IMR-90 (cell line): ENCODE results near the gene TET1. TPM values are rescaled to one million over a fixed set of nuclear protein-coding genes. Genes with fewer than 3 reads are reported as not detected.

Experiments
- ATAC-seq: fragments of 200-7000 bp; cut with Tn5 transposase; 2 replicates; pipeline ENCODE4 v1.9.1; 2020; ENCODE audit warnings: low read depth, mild to moderate bottlenecking, moderate library complexity
- BruUV-seq: library from RNA; stranded (reverse); fragments of 400-500 nt; replicated peaks from 2 replicates; lab custom pipeline; 2021; lab: Mats Ljungman, UMichigan
- CTCF ChIA-PET: fragments of 300-600 bp; formaldehyde crosslinking; extraction: SDS; loops from one replicate; lab custom pipeline; 2021; ENCODE audit warnings: antibody characterized with exemption; lab: Yijun Ruan, JAX
- POLR2A ChIA-PET: fragments of 300-600 bp; sonication (Branson Sonifier 250); formaldehyde crosslinking; loops from one replicate; lab custom pipeline; 2022; ENCODE audit warnings: antibody characterized with exemption; ENCODE audit not compliant: unreplicated experiment; lab: Charles Lee
- DNase-seq: peaks from one replicate; pipeline ENCODE4 v3.0.0; 2013
- H2AFZ ChIP-seq: replicated peaks from 2 replicates; pipeline ENCODE3; 2013; ENCODE audit warnings: low read length, mild to moderate bottlenecking; ENCODE audit not compliant: poor library complexity
- H2AK5ac ChIP-seq: 2 replicates; pipeline ENCODE4 v1.6.1; 2013; ENCODE audit warnings: low read depth, low read length, inconsistent platforms
- H2AK9ac ChIP-seq: replicated peaks from 2 replicates; pipeline ENCODE3; 2013; ENCODE audit warnings: mild to moderate bottlenecking, low read depth, low read length, moderate library complexity; ENCODE audit not compliant: poor library complexity
- H2BK120ac ChIP-seq: 2 replicates; pipeline ENCODE4 v1.6.1; 2013; ENCODE audit warnings: low read depth, low read length, inconsistent platforms
- H2BK15ac ChIP-seq: 3 replicates; pipeline ENCODE4 v1.6.1; 2013; ENCODE audit warnings: low read depth, low read length, inconsistent platforms
- H2BK20ac ChIP-seq: 2 replicates; pipeline ENCODE4 v1.6.1; 2013; ENCODE audit warnings: low read depth, mild to moderate bottlenecking, inconsistent platforms, low read length, moderate library complexity
- H2BK5ac ChIP-seq: 2 replicates; pipeline ENCODE4 v1.6.1; 2013; ENCODE audit warnings: mild to moderate bottlenecking, low read depth, low read length, inconsistent platforms; ENCODE audit not compliant: poor library complexity, severe bottlenecking
- H3K14ac ChIP-seq: replicated peaks from 2 replicates; pipeline ENCODE4 v1.6.1; 2013; ENCODE audit warnings: low read depth, low read length, inconsistent platforms
- H3K18ac ChIP-seq: 2 replicates; pipeline ENCODE4 v1.6.1; 2013; ENCODE audit warnings: low read depth, low read length, control low read depth
- H3K23ac ChIP-seq: 2 replicates; pipeline ENCODE4 v1.6.1; 2013; ENCODE audit warnings: low read depth, low read length, inconsistent platforms
- H3K27ac ChIP-seq: 2 replicates; pipeline ENCODE4 v1.5.1; 2013; ENCODE audit warnings: mild to moderate bottlenecking, control low read depth, low read length; ENCODE audit not compliant: insufficient read depth
- H3K27me3 ChIP-seq: 2 replicates; pipeline ENCODE4 v1.6.1; 2013; ENCODE audit warnings: low read length; ENCODE audit not compliant: control insufficient read depth, insufficient read depth
- H3K36me3 ChIP-seq: 2 replicates; pipeline ENCODE4 v1.6.1; 2013; ENCODE audit warnings: low read length, mixed read lengths; ENCODE audit not compliant: control insufficient read depth, insufficient read depth
- H3K4ac ChIP-seq: 2 replicates; pipeline ENCODE4 v1.6.1; 2013; ENCODE audit warnings: low read depth, low read length, inconsistent platforms
- H3K4me1 ChIP-seq: 2 replicates; pipeline ENCODE4 v1.6.1; 2013; ENCODE audit warnings: low read length, mixed read lengths; ENCODE audit not compliant: control insufficient read depth, insufficient read depth
- H3K4me2 ChIP-seq: 2 replicates; pipeline ENCODE4 v1.6.1; 2013; ENCODE audit warnings: low read depth, mild to moderate bottlenecking, control low read depth, low read length, moderate library complexity
- H3K4me3 ChIP-seq: 2 replicates; pipeline ENCODE4 v1.5.1; 2013; ENCODE audit warnings: low read depth, mild to moderate bottlenecking, control low read depth, low read length, moderate library complexity; ENCODE audit not compliant: insufficient read depth
- H3K56ac ChIP-seq: 2 replicates; pipeline ENCODE4 v1.6.1; 2013; ENCODE audit warnings: low read length, inconsistent platforms; ENCODE audit not compliant: insufficient read depth; ENCODE audit errors: extremely low read depth
- H3K79me1 ChIP-seq, 2 experiments: 2 replicates each; pipeline ENCODE4 v1.6.1; 2013; ENCODE audit warnings: low read length in 2 of 2, inconsistent platforms in 1 of 2, low read depth in 1 of 2
- H3K9ac ChIP-seq: 2 replicates; pipeline ENCODE4 v1.6.1; 2013; ENCODE audit warnings: low read depth, low read length, control low read depth
- H3K9me1 ChIP-seq: 2 replicates; pipeline ENCODE4 v1.6.1; 2013; ENCODE audit warnings: low read length, inconsistent platforms; ENCODE audit not compliant: insufficient read depth
- H3K9me3 ChIP-seq: 2 replicates; pipeline ENCODE4 v1.6.1; 2013; ENCODE audit warnings: low read length; ENCODE audit not compliant: control insufficient read depth, insufficient read depth
- H4K20me1 ChIP-seq: 2 replicates; pipeline ENCODE4 v1.6.1; 2013; ENCODE audit warnings: low read length, inconsistent platforms; ENCODE audit not compliant: insufficient read depth
- H4K5ac ChIP-seq: 2 replicates; pipeline ENCODE4 v1.6.1; 2013; ENCODE audit warnings: mild to moderate bottlenecking, low read depth, low read length, control low read depth
- H4K8ac ChIP-seq, 2 experiments: 2 replicates each; pipeline ENCODE4 v1.6.1; 2013; ENCODE audit warnings: low read depth in 2 of 2, low read length in 2 of 2, control low read depth in 1 of 2, inconsistent platforms in 1 of 2
- H4K91ac ChIP-seq: 2 replicates; pipeline ENCODE4 v1.6.1; 2013; ENCODE audit warnings: low read depth, low read length, inconsistent platforms; ENCODE audit not compliant: insufficient read depth
- BHLHE40 ChIP-seq: fragments of 150-350 bp; IDR thresholded peaks from 2 replicates; pipeline ENCODE4 v1.6.1; 2016; ENCODE audit warnings: mild to moderate bottlenecking, low read depth, low read length
- CEBPB ChIP-seq: IDR thresholded peaks from 2 replicates; pipeline ENCODE4 v1.6.1; 2012; ENCODE audit warnings: low read depth, low read length, improper control_type of control experiment
- CHD1 ChIP-seq: IDR thresholded peaks from 2 replicates; pipeline ENCODE4 v1.6.1; 2012; ENCODE audit warnings: low read depth, low read length, improper control_type of control experiment
- ELK1 ChIP-seq: fragments of 150-350 bp; IDR thresholded peaks from 2 replicates; pipeline ENCODE4 v1.6.1; 2016; ENCODE audit warnings: low read depth, mild to moderate bottlenecking, low read length, moderate library complexity, borderline replicate concordance
- FOS ChIP-seq: fragments of 150-350 bp; IDR thresholded peaks from 2 replicates; pipeline ENCODE4 v1.6.1; 2016; ENCODE audit warnings: low read depth, low read length
- MAFK ChIP-seq: IDR thresholded peaks from 2 replicates; pipeline ENCODE4 v1.6.1; 2012; ENCODE audit warnings: low read depth, low read length, improper control_type of control experiment
- MAZ ChIP-seq: IDR thresholded peaks from 2 replicates; pipeline ENCODE4 v1.6.1; 2012; ENCODE audit warnings: low read depth, mild to moderate bottlenecking, low read length, improper control_type of control experiment, moderate library complexity, borderline replicate concordance
- NFE2L2 ChIP-seq: fragments of 150-350 bp; IDR thresholded peaks from 2 replicates; pipeline ENCODE4 v1.6.1; 2016; ENCODE audit warnings: low read depth, mild to moderate bottlenecking, low read length
- POLR2A ChIP-seq: IDR thresholded peaks from 2 replicates; pipeline ENCODE4 v1.6.1; 2012; ENCODE audit warnings: mild to moderate bottlenecking, low read depth, low read length
- RAD21 ChIP-seq: IDR thresholded peaks from 2 replicates; pipeline ENCODE4 v1.6.1; 2012; ENCODE audit warnings: low read length, improper control_type of control experiment
- RCOR1 ChIP-seq: IDR thresholded peaks from 2 replicates; pipeline ENCODE4 v1.6.1; 2012; ENCODE audit warnings: mild to moderate bottlenecking, low read length, improper control_type of control experiment; ENCODE audit not compliant: insufficient replicate concordance
- RFX5 ChIP-seq: IDR thresholded peaks from 2 replicates; pipeline ENCODE4 v1.8.0; 2012; ENCODE audit warnings: low read depth, mild to moderate bottlenecking, low read length, moderate library complexity
- SMC3 ChIP-seq: fragments of 150-350 bp; IDR thresholded peaks from 2 replicates; pipeline ENCODE4 v1.6.1; 2016; ENCODE audit warnings: low read depth, mild to moderate bottlenecking, antibody characterized with exemption, low read length, moderate library complexity
- USF2 ChIP-seq: fragments of 150-350 bp; IDR thresholded peaks from 2 replicates; pipeline ENCODE4 v1.6.1; 2017; ENCODE audit warnings: mild to moderate bottlenecking, antibody characterized with exemption, low read length, low read depth
- WGBS, 2 experiments: methylation state at CpG; one replicate each; pipeline versions ENCODE4 v1.1.5 to v1.1.7; 2013; ENCODE audit warnings: missing lambda C conversion rate in 2 of 2; ENCODE audit not compliant: insufficient read length in 1 of 2; ENCODE audit errors: extremely low coverage in 2 of 2; 5-methylcytosine and 5-hydroxymethylcytosine counted together
- dilution Hi-C: fragments of 300-500 bp; cut with HindIII; formaldehyde crosslinking; loops from one replicate; pipeline ENCODE4 v1.14.3; 2018; ENCODE audit warnings: low sequenced_read_pairs; ENCODE audit not compliant: unreplicated experiment
- in situ Hi-C: fragments of 300-500 bp; cut with MboI; formaldehyde crosslinking; loops from 3 replicates; pipeline ENCODE4 v1.14.3; 2019; ENCODE audit warnings: low sequenced_read_pairs, inconsistent platforms, mixed read lengths
- intact Hi-C: fragments of 100-400 bp; cut with micrococcal nuclease; formaldehyde crosslinking; loops from 2 replicates; pipeline ENCODE4 v1.10.0; 2022
- polyA plus RNA-seq, 3 experiments: library from polyadenylated mRNA; depleted of rRNA; stranded (reverse); fragments of >200 nt; gene quantifications; 2 replicates each; pipeline ENCODE4 v1.2.3, GENCODE V29; 2012; ENCODE audit warnings: low replicate concordance in 1 of 3
- total RNA-seq: library from RNA; depleted of rRNA; stranded (reverse); fragments of >200 nt; gene quantifications from 2 replicates; pipeline ENCODE4 v1.2.3, GENCODE V29; 2012

TET1 gene
- total and polyA plus RNA-seq, 2 of the 4 experiments (the other 2 are of a cell fraction): 1.0 to 4.3 TPM

GRCh38 chr10:68720793-68721672 is 160.9 kb downstream of the TET1 start, which contains the start of gene CCAR1:
Gene CCAR1, plus strand, starts transcription at chr10:68721239. Its CDS starts 1,266 bp downstream, at chr10:68722505.
- in situ Hi-C loops: no loop called here
- peak within 1 kb of the TSS; percentile 77 for H4K91ac ChIP-seq
- peak within 1 kb of the TSS; percentile 90 for H4K5ac ChIP-seq
- H3K27ac ChIP-seq: peak within 1 kb of the TSS; percentile 79
- peak within 1 kb of the TSS; percentile 43 for H3K23ac ChIP-seq
- H3K9me1 ChIP-seq: no peaks in the 10 kb centered on the region
- H3K27me3 ChIP-seq: no peaks in the 10 kb centered on the region
- peaks cover 19% of the 10 kb centered on the region for H3K36me3 ChIP-seq
- ATAC-seq: peak; percentile 99
- BruUV-seq: no TSS peak
- peak within 1 kb of the TSS; percentile 68 for H2AK5ac ChIP-seq
- intact Hi-C loops: loop anchor here (2.0 to 5.0 kb wide), 5 partner anchors 54 to 314 kb away; partner anchors contain the start of gene RUFY2
- peak within 1 kb of the TSS; percentile 96 for H3K4me2 ChIP-seq
- no peak within 1 kb of the TSS for H2BK20ac ChIP-seq
- DNase-seq: peak; percentile 99
- H2BK120ac ChIP-seq: peak within 1 kb of the TSS; percentile 50; the same call in 1 of the 2 replicates
- ChIA-PET CTCF (no interaction called here), POLR2A (no interaction called here)
- peak within 1 kb of the TSS; percentile 8 for H3K18ac ChIP-seq
- H3K9ac ChIP-seq: peak within 1 kb of the TSS; percentile 89
- no peaks in the 10 kb centered on the region for H3K9me3 ChIP-seq
- H3K79me1 ChIP-seq: peaks cover 8 to 35% of the 10 kb centered on the region in 2 experiments; a peak in 3 of 4 replicates
- H3K56ac ChIP-seq: peak within 1 kb of the TSS; percentile 91
- no peaks in the 10 kb centered on the region for H3K4me1 ChIP-seq
- H2AFZ ChIP-seq: peak within 1 kb of the TSS; percentile 97
- H2AK9ac ChIP-seq: peak within 1 kb of the TSS; percentile 96
- H3K4ac ChIP-seq: peak within 1 kb of the TSS; percentile 88
- peak within 1 kb of the TSS; percentile 98 for H3K14ac ChIP-seq
- H4K20me1 ChIP-seq: no peaks in the 10 kb centered on the region; the same call in 1 of the 2 replicates
- H4K8ac ChIP-seq: peak within 1 kb of the TSS; percentile 78 to 88
- no peak within 1 kb of the TSS; the same call in 2 of the 3 replicates for H2BK15ac ChIP-seq
- WGBS, 2 experiments: 0% methylated on average over 9 of the region's 72 CpGs; no CpG with 5 or more reads in 1 of the 2 experiments
- H2BK5ac ChIP-seq: peak within 1 kb of the TSS; percentile 74
- dilution Hi-C loops: no loop called here
- H3K4me3 ChIP-seq: peak within 1 kb of the TSS; percentile 67
- TF ChIP-seq RCOR1: no peak
- TF ChIP-seq MAZ: peak; percentile 90
- peak; percentile 97 for TF ChIP-seq USF2
- no peak for TF ChIP-seq MAFK
- no peak for TF ChIP-seq ELK1
- TF ChIP-seq NFE2L2: no peak
- TF ChIP-seq SMC3: no peak
- TF ChIP-seq CEBPB: no peak
- TF ChIP-seq BHLHE40: peak; percentile 84
- no peak for TF ChIP-seq RFX5
- no peak for TF ChIP-seq RAD21
- no peak for TF ChIP-seq CHD1
- no peak for TF ChIP-seq FOS
- peak; percentile 77 for TF ChIP-seq POLR2A
